Uterus (tissue), 2 donors: Measurements from ENCODE around the gene KCNQ2.

Experiments
- CTCF ChIP-seq, 4 experiments: fragments of 200-600 bp in 2 of 4; fragments of 450-650 bp in 2 of 4; sonication (generic) in 2 of 4; IDR thresholded peaks; one replicate each; pipeline ENCODE4 v1.5.1; 2016 to 2019; ENCODE audit warnings: antibody characterized with exemption in 4 of 4, mild to moderate bottlenecking in 2 of 4, moderate library complexity in 1 of 4
- POLR2A ChIP-seq, 2 donors: fragments of 450-650 bp; IDR thresholded peaks; one replicate each; pipeline ENCODE4 v1.6.1; 2016; ENCODE audit warnings: antibody characterized with exemption in 2 of 2, mild to moderate bottlenecking in 1 of 2, moderate library complexity in 1 of 2

- TF ChIP-seq CTCF (IDR thresholded peaks at IDR 0.05), result no peak
- TF ChIP-seq POLR2A (IDR thresholded peaks at IDR 0.05), result no peak
These were observed 119.6 kb downstream of the KCNQ2 start for GRCh38 chr20:63352811-63353221.
